ENCODE results near the gene KCTD1.
A peak's percentile ranks its signal among the peaks of the same experiment; 100 is the strongest.
"Not testable (repeated sequence)": the region's sequence is repeated elsewhere in the genome, so short reads cannot be mapped to it uniquely, and the experiment has no call there.

The KCTD1 gene

DNA sequence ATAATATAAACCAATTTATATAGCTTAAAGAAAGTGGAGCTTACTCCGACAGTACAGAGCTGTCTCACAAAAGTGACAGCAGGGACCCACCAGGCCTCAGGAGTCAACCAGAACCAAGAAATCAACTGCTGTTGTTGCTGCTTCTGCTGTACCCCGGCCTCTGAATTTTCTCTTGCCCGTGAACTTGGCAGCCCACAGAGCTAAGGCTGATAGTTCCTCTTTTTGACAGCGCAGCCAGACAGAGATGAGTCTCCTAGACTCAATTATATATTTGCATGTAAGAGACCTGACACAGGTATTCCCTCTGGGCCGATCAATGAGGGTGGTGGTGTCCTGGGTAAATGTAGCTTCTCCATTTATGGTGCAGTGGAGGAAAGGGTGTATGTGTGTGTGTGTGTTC lies 109.4 kb downstream of the KCTD1 start:
- H3K27me3 Mint-ChIP-seq (ENCODE audit: low read depth): peaks cover 8% of the 10 kb centered on the region
- H3K9me3 Mint-ChIP-seq: peaks cover 6% of the 10 kb centered on the region
- H3K4me1 Mint-ChIP-seq: peaks cover 33% of the 10 kb centered on the region
- peak overlapping the region in 1 of 3 experiments; percentile 17 for H3K27ac Mint-ChIP-seq
- peaks cover 3% of the 10 kb centered on the region for H3K36me3 Mint-ChIP-seq (ENCODE audit: low read depth)
- H3K4me3 Mint-ChIP-seq: no peak overlapping the region
- TF ChIP-seq, protein P1, sequence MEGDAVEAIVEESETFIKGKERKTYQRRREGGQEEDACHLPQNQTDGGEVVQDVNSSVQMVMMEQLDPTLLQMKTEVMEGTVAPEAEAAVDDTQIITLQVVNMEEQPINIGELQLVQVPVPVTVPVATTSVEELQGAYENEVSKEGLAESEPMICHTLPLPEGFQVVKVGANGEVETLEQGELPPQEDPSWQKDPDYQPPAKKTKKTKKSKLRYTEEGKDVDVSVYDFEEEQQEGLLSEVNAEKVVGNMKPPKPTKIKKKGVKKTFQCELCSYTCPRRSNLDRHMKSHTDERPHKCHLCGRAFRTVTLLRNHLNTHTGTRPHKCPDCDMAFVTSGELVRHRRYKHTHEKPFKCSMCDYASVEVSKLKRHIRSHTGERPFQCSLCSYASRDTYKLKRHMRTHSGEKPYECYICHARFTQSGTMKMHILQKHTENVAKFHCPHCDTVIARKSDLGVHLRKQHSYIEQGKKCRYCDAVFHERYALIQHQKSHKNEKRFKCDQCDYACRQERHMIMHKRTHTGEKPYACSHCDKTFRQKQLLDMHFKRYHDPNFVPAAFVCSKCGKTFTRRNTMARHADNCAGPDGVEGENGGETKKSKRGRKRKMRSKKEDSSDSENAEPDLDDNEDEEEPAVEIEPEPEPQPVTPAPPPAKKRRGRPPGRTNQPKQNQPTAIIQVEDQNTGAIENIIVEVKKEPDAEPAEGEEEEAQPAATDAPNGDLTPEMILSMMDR (IDR thresholded peaks at IDR 0.05; ENCODE audit: unreplicated experiment in 3 of 3): no peak

DNA sequence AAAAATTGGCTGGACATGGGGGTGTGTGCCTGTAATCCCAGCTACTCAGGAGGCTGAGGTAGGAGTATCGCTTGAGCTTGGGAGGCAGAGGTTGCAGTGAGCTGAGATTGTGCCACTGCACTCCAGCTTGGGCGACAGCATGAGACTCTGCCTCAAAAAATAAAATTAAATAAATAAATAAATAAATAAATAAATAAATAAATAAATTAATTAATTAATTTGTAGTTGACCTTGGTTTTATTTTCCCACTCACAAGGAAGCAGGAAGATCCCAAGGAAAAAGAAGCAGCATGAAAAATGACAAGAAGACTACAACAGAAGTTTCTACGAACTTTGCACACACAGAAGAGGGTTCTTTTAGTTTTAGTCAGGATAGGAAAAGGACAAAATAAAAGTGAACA lies 110.7 kb downstream of the KCTD1 start:
- peaks cover 32% of the 10 kb centered on the region for H3K4me1 Mint-ChIP-seq
- H3K27me3 Mint-ChIP-seq (ENCODE audit: low read depth); H3K9me3 Mint-ChIP-seq; H3K27ac Mint-ChIP-seq; H3K4me3 Mint-ChIP-seq; H3K36me3 Mint-ChIP-seq (ENCODE audit: low read depth): not testable (repeated sequence)

DNA sequence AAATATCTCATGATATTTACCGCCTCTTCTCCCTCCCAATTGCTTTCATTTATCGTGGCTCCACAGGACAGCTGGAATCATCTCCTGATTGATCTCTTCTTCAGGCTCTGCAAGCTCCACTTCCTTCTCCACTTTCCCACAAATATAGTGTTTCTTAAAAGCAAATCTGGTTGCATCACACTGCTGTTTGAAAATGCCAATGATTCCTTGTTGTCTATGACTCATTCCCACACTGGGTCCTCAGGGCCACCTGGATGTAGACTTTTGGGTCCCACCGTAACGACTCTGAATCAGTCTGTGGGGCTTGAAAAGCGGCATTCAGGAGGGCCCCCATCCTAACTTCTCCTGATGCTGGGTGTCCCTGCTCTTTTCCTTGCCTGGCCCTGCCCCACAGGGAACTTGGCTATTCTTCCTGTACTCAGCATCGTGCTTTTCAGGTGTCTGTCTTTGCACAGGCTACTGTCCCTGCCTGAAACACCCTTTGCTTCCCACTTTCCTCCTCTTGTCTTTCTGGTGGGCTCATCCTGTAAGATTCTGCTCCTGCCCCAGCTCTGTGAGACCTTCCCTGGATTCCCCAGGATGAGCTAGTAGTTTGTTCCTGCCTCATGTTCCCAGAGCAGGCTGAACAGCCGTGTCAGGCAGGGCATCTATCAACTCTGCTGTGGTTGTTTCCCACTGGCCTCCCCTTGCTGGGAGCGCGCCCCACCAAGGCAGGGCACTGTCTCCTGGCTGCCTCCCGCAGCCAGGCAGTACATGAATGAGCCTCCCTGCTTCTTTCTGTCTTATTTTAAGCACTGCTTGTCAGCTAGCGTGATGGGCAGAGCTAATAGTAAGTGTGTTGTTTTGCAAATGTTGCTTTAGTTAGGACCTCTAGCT lies 111.9 kb downstream of the KCTD1 start:
- no peak overlapping the region for H3K4me3 Mint-ChIP-seq
- peak overlapping the region in 1 of 3 experiments; percentile 40 for H3K27ac Mint-ChIP-seq
- peaks cover 13% of the 10 kb centered on the region for H3K27me3 Mint-ChIP-seq (ENCODE audit: low read depth)
- H3K9me3 Mint-ChIP-seq: no peaks in the 10 kb centered on the region
- no peaks in the 10 kb centered on the region for H3K36me3 Mint-ChIP-seq (ENCODE audit: low read depth)
- H3K4me1 Mint-ChIP-seq: peaks cover 22% of the 10 kb centered on the region
- TF ChIP-seq, protein P1 (IDR thresholded peaks at IDR 0.05; ENCODE audit: unreplicated experiment in 3 of 3): no peak

DNA sequence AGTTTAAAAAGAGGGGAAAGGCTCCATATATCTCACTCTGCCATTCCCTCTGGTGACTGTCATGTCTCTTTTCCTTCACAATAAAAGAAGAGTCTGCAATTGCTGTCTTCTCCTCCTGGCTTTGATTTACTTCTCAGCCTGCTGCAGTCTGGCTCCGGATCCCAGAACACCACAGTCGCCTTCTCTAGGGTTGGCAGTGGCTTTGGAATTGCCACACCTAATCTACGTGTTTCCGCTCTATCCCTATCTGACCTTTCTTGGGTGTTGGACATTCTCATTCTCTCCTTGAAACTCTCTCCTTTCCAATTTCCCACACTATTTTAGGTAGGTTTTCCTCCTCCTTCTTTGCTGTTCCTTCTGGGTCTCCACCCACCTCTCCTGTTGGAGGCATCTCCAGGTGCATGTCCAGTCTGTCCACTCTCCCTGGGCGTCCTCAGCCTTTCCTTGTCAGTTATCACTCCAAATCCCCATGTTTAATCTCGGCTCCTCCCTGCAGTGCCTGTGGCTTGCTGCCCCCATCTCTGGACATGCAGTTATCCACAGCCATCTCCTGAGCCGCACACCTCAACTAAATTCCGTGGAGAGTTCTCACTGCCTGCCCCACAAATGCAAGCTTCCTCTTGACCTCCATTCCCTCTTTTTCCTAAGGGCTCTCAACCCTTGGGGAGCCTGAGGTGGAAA lies 112.8 kb downstream of the KCTD1 start:
- Mint-ChIP-seq H3K9me3 (no peaks in the 10 kb centered on the region), H3K4me1 (peaks cover 18% of the 10 kb centered on the region), H3K36me3 (ENCODE audit: low read depth) (no peaks in the 10 kb centered on the region), H3K27ac (no peak overlapping the region), H3K27me3 (ENCODE audit: low read depth) (peaks cover 13% of the 10 kb centered on the region), H3K4me3 (no peak overlapping the region)
- TF ChIP-seq, protein P1 (IDR thresholded peaks at IDR 0.05; ENCODE audit: unreplicated experiment in 3 of 3): no peak

DNA sequence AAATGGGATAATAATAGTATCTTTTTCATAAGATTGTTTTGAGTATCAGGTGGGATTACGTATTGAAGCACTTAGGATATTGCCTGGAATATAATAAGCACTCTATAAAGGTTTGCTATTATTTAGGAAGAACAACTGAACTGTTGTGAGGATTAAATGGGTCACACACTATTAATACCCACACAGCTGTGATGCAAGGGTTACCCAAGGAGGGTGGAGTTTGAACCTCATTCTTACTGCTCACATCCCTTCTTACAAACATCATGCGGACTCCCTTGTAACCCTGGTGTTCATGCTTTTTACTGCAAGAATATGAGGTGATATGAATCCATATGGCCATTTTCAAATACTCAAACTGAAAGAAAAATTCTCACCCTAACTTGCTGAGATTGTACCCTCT lies 113.5 kb downstream of the KCTD1 start:
- Mint-ChIP-seq H3K36me3 (ENCODE audit: low read depth) (no peaks in the 10 kb centered on the region), H3K9me3 (no peaks in the 10 kb centered on the region), H3K4me1 (peaks cover 23% of the 10 kb centered on the region), H3K27ac (no peak overlapping the region), H3K4me3 (no peak overlapping the region), H3K27me3 (ENCODE audit: low read depth) (peaks cover 13% of the 10 kb centered on the region)
- TF ChIP-seq, protein P1 (IDR thresholded peaks at IDR 0.05; ENCODE audit: unreplicated experiment in 3 of 3): no peak

DNA sequence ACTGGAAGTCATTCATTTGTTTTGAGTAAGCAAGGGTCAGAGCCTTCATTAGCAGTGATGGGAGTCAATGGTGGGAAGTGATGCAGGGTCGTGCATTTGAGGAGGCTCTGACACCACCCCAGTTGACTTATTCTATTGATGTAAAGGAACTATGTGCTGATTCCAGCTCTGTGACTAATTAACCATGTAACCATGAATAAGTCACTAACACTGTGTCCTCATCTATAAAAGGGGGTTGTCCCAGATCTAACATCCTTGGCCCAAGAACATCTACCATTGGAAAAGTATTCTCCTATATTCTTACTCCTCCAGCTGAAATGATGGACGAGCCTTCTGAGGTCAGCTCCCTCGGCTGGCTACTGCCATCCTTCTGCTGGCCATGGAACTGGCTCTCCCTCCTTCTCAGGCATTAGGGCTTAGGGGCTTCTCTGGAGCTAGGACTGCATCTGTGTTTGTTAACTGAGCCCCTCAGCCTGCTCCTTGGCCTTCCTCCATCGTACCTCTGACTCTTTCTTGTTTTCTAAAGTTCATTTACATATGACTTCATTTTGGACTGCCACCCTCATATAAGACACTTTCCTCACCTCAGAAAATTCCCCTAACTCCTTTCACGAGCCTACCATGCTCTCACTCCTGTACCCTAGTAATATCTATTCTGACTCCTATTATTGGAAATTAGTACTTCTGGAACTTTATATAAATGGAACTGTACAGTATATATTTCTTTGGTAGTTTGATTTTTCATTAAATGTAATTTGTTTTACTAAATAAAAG lies 115.5 kb downstream of the KCTD1 start:
- H3K4me3 Mint-ChIP-seq: no peak overlapping the region
- H3K36me3 Mint-ChIP-seq (ENCODE audit: low read depth): no peaks in the 10 kb centered on the region
- H3K4me1 Mint-ChIP-seq: peaks cover 32% of the 10 kb centered on the region
- no peaks in the 10 kb centered on the region for H3K9me3 Mint-ChIP-seq
- peaks cover 13% of the 10 kb centered on the region for H3K27me3 Mint-ChIP-seq (ENCODE audit: low read depth)
- H3K27ac Mint-ChIP-seq: no peak overlapping the region
- TF ChIP-seq, protein P1 (IDR thresholded peaks at IDR 0.05; ENCODE audit: unreplicated experiment in 3 of 3): no peak

Measured in nephron (organoid).